GM21360 (cell line): ENCODE measurements around the gene PCNX1.
"Not testable (repeated sequence)": the region's sequence is repeated elsewhere in the genome, so short reads cannot be mapped to it uniquely, and the experiment has no call there.

Experiments
- ATAC-seq: cut with Tn5 transposase; IDR thresholded peaks from one replicate; pipeline ENCODE4 v1.9.1; 2021; ENCODE audit warnings: mild to moderate bottlenecking, moderate library complexity; ENCODE audit not compliant: unreplicated experiment

Gene PCNX1

GRCh38 chr14:71141701-71142374 is 234.6 kb downstream of the PCNX1 start:
- ATAC-seq: no peak

- ATAC-seq: no peak
Observed at GRCh38 chr14:71142375-71143038, 235.2 kb downstream of the PCNX1 start.

GRCh38 chr14:71143381-71144290 is 236.4 kb downstream of the PCNX1 start:
- ATAC-seq: no peak

- ATAC-seq: not testable (repeated sequence)
Observed at GRCh38 chr14:71147335-71147734, 240.1 kb downstream of the PCNX1 start.

GRCh38 chr14:71148627-71149026 is 241.4 kb downstream of the PCNX1 start:
- no peak for ATAC-seq

DNA sequence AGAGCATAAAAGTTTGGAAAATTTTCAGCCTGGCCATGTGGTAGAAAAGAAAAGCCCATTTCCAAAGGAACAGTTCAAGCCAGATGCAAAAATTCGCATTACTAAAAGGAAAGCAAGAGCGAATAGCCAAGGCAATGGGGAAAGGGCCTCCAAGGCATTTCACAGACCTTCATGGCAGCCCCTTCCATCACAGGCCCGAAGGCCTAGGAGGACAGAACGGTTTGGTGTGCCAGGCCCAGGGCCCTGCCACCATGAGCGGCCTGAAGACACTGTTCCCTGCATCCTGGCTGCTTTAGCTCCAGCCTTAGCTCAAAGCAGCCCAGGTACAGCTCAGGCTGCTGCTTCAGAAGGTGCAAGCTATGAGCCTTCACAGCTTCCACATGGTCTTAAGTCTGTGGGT is 243.5 kb downstream of the PCNX1 start:
- no peak for ATAC-seq

GRCh38 chr14:71155743-71156142 is 248.5 kb downstream of the PCNX1 start:
- no peak for ATAC-seq

- no peak for ATAC-seq
Observed at GRCh38 chr14:71163050-71163841, 256.0 kb downstream of the PCNX1 start.

DNA sequence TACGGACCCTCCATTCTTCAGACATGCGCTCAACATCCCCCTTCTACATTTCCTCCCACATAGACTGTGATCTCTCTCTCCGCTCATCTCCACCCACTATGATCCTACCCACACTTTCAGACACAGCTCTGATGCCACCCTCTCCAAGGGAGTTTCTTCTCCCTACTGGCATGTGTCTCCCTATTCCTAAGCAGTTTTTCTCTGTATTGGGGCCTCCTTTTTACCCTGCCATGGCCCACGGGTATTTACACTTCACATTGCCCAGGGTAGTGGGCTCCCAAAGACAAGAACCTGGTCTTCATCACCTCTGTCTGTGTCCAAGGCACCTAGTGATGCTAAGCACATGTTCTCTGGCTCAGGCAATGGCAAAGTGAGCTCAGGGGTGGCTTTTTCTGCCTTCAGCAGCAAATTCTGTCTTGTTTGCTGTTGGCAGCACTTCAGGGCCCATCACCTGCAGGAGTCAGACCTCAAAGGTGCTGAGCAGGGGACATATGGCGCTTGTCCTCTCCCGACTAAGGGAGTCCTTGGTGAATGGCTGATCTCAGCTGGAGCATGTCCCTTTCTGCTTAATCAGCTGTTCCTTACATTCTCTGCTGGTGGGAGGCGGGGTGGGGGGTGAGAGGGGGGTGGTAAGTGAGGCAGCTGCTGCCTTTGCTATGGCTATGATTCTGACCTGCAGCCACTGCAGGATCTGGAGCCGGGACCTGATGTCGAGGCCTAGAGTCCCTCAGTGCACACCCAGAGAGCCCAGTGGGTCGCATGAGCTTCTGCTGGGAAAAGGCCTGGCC is 256.8 kb downstream of the PCNX1 start:
- no peak for ATAC-seq
